Measurements from ENCODE around the gene PTGER1. TPM values are rescaled to one million over a fixed set of nuclear protein-coding genes. Genes with fewer than 3 reads are reported as not detected.

The PTGER1 gene
- total and polyA plus RNA-seq, 2 of the 4 experiments (the other 2 are of a cell fraction) = 0.54 to 0.60 TPM

DNA sequence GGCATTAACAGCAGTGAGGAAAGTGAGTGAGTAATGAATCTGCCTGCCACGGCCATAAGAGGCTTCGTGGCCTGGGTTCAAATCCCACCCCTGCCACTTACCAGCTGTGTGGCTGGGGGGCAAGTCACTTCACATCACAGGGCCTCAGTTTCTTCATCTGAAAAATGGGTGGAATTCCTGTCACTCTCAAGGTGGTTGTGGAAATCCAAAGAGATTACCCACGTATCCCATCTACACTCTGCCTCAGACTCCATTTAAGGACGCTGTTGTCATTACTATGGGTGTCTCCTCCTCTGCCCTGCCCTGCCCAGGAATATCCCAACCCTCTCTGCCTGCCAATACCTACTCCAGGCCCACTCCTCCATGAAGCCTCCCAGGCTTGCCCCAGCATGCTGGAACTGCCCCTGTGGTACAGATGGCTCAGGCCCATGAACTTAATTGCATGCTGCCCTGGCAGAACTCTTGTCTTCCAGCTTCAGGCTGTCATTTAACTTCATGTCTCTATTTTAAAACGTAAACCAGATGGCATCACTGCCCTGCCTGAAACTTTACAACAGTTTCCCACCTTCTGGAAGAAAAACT is 17.7 kb upstream of the PTGER1 start:
- Histone ChIP-seq H2AK5ac (ENCODE audit: low read depth, low read length) (no peak overlapping the region), H3K27ac (ENCODE audit: insufficient read depth, low read length) (no peak overlapping the region), H4K8ac (ENCODE audit: low read depth in 2 of 2, low read length in 2 of 2) (no peak overlapping the region), H3K27me3 (ENCODE audit: control insufficient read depth, insufficient read depth, low read length) (no peaks in the 10 kb centered on the region), H3K18ac (ENCODE audit: low read depth, low read length) (no peak overlapping the region), H3K14ac (replicated peaks; ENCODE audit: low read depth, low read length) (no peak overlapping the region), H3K4me3 (ENCODE audit: insufficient read depth, low read depth, low read length) (no peak overlapping the region), H3K36me3 (ENCODE audit: control insufficient read depth, insufficient read depth, low read length) (peaks cover 21% of the 10 kb centered on the region), H3K4me2 (ENCODE audit: low read depth, low read length) (no peak overlapping the region), H3K56ac (ENCODE audit: extremely low read depth, insufficient read depth, low read length) (no peak overlapping the region), H2AK9ac (replicated peaks; ENCODE audit: low read depth, low read length, poor library complexity) (peak overlapping the region; percentile 51), H3K9ac (ENCODE audit: low read depth, low read length) (no peak overlapping the region), H3K4ac (ENCODE audit: low read depth, low read length) (no peak overlapping the region), H2AFZ (replicated peaks; ENCODE audit: low read length, poor library complexity) (no peak overlapping the region), H2BK5ac (ENCODE audit: low read depth, low read length, poor library complexity, severe bottlenecking) (no peak overlapping the region), H4K91ac (ENCODE audit: insufficient read depth, low read depth, low read length) (no peak overlapping the region), H3K9me1 (ENCODE audit: insufficient read depth, low read length) (peaks cover 11% of the 10 kb centered on the region), H2BK15ac (ENCODE audit: low read depth, low read length) (no peak overlapping the region), H3K23ac (ENCODE audit: low read depth, low read length) (no peak overlapping the region), H3K4me1 (ENCODE audit: control insufficient read depth, insufficient read depth, low read length) (peaks cover 8% of the 10 kb centered on the region), H4K5ac (ENCODE audit: low read depth, low read length) (no peak overlapping the region), H4K20me1 (ENCODE audit: insufficient read depth, low read length) (peaks cover 24% of the 10 kb centered on the region), H2BK20ac (ENCODE audit: low read depth, low read length) (no peak overlapping the region), H2BK120ac (ENCODE audit: low read depth, low read length) (no peak overlapping the region), H3K79me1 (ENCODE audit: low read depth in 1 of 2, low read length in 2 of 2) (peaks cover 20 to 48% of the 10 kb centered on the region in 2 experiments), H3K9me3 (ENCODE audit: control insufficient read depth, insufficient read depth, low read length) (no peaks in the 10 kb centered on the region)
- intact Hi-C loops (cut with micrococcal nuclease) (no loop called here), dilution Hi-C loops (cut with HindIII; ENCODE audit: low sequenced_read_pairs, unreplicated experiment) (no loop called here), in situ Hi-C loops (cut with MboI; ENCODE audit: low sequenced_read_pairs) (no loop called here)
- POLR2A ChIA-PET (ENCODE audit: unreplicated experiment) = no interaction called here
- no peak for TF ChIP-seq BHLHE40 (IDR thresholded peaks at IDR 0.05; ENCODE audit: low read depth, low read length)
- TF ChIP-seq NFE2L2 (IDR thresholded peaks at IDR 0.05; ENCODE audit: low read depth, low read length) = no peak
- TF ChIP-seq POLR2A (IDR thresholded peaks at IDR 0.05; ENCODE audit: low read depth, low read length) = no peak
- TF ChIP-seq, protein P1, sequence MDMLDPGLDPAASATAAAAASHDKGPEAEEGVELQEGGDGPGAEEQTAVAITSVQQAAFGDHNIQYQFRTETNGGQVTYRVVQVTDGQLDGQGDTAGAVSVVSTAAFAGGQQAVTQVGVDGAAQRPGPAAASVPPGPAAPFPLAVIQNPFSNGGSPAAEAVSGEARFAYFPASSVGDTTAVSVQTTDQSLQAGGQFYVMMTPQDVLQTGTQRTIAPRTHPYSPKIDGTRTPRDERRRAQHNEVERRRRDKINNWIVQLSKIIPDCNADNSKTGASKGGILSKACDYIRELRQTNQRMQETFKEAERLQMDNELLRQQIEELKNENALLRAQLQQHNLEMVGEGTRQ (IDR thresholded peaks at IDR 0.05; ENCODE audit: low read depth, low read length) = no peak
- no peak for TF ChIP-seq RCOR1 (IDR thresholded peaks at IDR 0.05; ENCODE audit: insufficient replicate concordance, low read length)
- TF ChIP-seq, protein P2, sequence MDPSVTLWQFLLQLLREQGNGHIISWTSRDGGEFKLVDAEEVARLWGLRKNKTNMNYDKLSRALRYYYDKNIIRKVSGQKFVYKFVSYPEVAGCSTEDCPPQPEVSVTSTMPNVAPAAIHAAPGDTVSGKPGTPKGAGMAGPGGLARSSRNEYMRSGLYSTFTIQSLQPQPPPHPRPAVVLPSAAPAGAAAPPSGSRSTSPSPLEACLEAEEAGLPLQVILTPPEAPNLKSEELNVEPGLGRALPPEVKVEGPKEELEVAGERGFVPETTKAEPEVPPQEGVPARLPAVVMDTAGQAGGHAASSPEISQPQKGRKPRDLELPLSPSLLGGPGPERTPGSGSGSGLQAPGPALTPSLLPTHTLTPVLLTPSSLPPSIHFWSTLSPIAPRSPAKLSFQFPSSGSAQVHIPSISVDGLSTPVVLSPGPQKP (IDR thresholded peaks at IDR 0.05; ENCODE audit: borderline replicate concordance, low read depth, low read length) = no peak
- TF ChIP-seq FOS (IDR thresholded peaks at IDR 0.05; ENCODE audit: low read depth, low read length) = no peak
- TF ChIP-seq RFX5 (IDR thresholded peaks at IDR 0.05; ENCODE audit: low read depth, low read length) = no peak
- no peak for TF ChIP-seq RAD21 (IDR thresholded peaks at IDR 0.05; ENCODE audit: low read length)
- TF ChIP-seq, protein P3, sequence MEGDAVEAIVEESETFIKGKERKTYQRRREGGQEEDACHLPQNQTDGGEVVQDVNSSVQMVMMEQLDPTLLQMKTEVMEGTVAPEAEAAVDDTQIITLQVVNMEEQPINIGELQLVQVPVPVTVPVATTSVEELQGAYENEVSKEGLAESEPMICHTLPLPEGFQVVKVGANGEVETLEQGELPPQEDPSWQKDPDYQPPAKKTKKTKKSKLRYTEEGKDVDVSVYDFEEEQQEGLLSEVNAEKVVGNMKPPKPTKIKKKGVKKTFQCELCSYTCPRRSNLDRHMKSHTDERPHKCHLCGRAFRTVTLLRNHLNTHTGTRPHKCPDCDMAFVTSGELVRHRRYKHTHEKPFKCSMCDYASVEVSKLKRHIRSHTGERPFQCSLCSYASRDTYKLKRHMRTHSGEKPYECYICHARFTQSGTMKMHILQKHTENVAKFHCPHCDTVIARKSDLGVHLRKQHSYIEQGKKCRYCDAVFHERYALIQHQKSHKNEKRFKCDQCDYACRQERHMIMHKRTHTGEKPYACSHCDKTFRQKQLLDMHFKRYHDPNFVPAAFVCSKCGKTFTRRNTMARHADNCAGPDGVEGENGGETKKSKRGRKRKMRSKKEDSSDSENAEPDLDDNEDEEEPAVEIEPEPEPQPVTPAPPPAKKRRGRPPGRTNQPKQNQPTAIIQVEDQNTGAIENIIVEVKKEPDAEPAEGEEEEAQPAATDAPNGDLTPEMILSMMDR (conservative IDR thresholded peaks at IDR 0.05; ENCODE audit: low read depth, low read length) = no peak
- no peak for TF ChIP-seq MXI1 (IDR thresholded peaks at IDR 0.05; ENCODE audit: borderline replicate concordance, low read depth, low read length)
- no peak for TF ChIP-seq MAFK (IDR thresholded peaks at IDR 0.05; ENCODE audit: low read depth, low read length)
- TF ChIP-seq SMC3 (IDR thresholded peaks at IDR 0.05; ENCODE audit: low read depth, low read length) = no peak
- BruUV-seq (replicated peaks) = no TSS peak
- WGBS, 2 experiments (ENCODE audit: extremely low coverage in 2 of 2, insufficient read length in 1 of 2) = 100% methylated on average over 3 of the region's 5 CpGs; no CpG with 5 or more reads in 1 of the 2 experiments
- DNase-seq (no peak), ATAC-seq (ENCODE audit: low read depth) (no peak)
- CTCF ChIA-PET = no interaction called here
